ENCODE data around the gene SPRYD3. TPM values are rescaled to one million over a fixed set of nuclear protein-coding genes. Genes with fewer than 3 reads are reported as not detected.
"Not testable (repeated sequence)": the region's sequence is repeated elsewhere in the genome, so short reads cannot be mapped to it uniquely, and the experiment has no call there.

The SPRYD3 gene
- polyA plus RNA-seq, 3 donors: 17.1 to 19.2 (median 18.0) TPM

DNA sequence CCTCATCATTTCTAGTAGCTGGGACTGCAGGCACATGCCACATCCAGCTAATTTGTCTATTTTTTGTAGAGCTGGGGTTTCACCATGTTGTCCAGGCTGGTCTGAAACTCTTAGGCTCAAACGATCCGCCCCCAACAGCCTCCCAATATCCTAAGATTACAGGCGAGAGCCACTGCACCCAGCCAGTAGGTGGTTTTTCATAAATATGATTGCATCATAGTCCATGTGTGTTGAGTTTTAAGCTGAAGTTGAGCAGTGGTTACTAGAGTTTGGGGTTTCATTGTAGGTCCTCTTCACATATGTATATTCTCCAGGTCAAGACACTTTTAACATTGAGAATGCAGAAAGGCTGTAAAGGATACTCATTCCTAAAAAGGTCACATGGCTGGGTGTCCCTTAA, 42.4 kb downstream of the SPRYD3 start:
- DNase-seq (ENCODE audit: low read depth in 3 of 3, low spot score in 2 of 3): no peak

DNA sequence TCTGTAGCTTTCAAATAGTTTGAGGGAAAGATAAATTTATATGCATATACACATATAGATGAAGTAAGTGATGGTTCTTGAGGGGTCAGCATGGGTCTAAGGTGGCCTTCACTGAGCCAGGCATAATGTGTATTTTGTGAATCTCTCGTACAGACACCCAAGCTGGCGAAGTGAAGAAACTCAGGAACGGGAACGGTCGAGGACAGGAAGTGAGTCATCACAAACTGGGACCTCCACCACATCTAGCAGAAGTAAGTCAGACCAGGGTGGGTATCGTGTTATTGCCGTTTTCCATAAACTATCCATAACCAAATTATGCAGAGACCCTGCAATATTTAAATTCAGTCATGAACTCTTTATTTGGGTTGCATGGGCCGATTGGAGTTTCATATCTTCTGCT, 44.7 kb downstream of the SPRYD3 start:
- DNase-seq (ENCODE audit: low read depth in 3 of 3, low spot score in 2 of 3): no peak

DNA sequence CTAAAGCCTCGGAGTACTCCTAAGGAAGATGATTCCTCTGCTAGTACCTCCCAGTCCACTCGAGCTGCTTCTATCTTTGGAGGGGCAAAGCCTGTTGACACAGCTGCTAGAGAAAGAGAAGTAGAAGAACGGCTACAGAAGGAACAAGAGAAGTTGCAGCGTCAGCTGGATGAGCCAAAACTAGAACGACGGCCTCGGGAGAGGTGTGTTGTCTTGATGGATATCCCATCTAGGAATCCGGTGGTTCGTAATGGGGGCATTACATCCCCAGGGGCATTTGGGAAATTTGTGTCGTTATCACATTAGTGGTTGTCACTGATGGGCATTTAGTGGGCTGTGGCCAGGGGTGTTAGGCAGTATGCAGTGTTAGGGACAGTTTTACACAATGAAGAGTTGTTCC, 45.4 kb downstream of the SPRYD3 start:
- DNase-seq (ENCODE audit: low read depth in 3 of 3, low spot score in 2 of 3): not testable (repeated sequence)

DNA sequence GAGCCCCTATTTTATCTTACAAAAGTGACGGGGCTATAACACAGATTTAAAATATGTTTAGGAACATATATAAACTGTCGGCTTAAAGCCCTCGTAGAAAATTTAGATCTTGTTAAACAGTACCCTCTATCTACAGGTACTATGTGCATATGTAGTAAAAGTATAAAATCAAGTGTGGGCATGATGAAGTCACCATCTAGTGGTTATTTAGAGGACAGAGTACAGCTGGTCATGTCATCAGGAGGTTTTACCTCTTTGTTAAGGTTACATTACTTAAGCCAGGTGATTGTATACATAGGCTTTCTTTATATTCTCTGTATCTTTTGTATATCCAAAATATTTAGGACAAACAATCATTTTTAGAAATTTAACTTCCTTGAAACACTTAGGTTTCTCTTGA, 47.6 kb downstream of the SPRYD3 start:
- no peak for DNase-seq (ENCODE audit: low read depth in 3 of 3, low spot score in 2 of 3)

DNA sequence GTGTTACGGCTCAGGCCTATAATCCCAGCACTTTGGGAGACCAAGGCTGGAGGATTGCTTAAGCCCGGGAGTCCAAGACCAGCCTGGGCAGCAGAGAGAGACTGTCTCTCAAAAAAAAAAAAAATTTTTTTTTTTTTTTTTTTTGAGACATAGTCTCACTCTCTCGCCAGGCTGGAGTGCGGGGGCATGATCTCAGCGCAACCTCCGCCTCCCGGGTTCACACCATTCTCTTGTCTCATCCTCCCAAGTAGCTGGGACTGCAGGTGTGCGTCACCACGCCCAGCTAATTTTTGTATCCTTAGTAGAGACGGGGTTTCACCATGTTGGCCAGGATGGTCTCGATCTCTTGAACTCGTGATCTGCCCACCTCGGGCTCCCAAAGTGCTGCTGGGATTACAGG, 52.2 kb downstream of the SPRYD3 start:
- DNase-seq (ENCODE audit: low read depth in 3 of 3, low spot score in 2 of 3): not testable (repeated sequence)

DNA sequence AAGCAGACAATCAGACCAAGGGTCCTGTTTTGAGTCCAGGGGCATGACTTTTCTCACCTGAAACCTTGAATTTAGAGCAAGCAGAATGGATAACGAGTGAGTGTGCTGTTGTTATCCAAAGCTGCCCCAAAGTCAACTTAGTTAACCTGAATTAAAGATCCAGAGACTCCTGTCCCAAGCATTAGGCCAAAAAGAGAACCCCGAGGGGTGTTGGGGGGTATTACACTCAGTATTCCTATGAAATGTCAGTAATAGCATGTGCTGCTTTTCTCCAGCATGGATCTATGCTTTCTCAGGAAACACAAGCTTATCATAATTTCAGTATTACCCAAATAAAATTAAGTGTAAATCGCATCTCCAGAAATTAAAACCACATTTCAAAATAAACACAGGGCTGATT, 53.9 kb downstream of the SPRYD3 start:
- no peak for DNase-seq (ENCODE audit: low read depth in 3 of 3, low spot score in 2 of 3)

DNA sequence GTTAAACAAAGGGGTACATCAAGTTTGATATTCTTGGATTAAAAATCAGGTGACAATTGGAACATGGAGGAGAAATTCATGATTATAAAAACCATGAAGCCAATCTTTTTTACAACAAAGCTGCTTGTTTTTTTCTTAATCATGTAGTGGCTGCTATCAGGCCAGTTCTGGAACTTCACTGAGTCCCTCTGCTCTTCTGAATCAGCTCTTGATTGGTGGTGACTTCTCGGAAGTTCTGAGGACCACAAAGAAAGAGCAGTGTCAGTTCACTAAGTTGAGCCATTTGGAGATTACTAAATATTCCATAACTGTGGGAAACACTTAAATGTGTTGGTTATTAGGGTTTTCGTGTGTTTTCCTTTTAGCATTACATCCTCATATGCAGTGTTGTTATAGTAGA, 64.5 kb downstream of the SPRYD3 start:
- DNase-seq (ENCODE audit: low read depth in 3 of 3, low spot score in 2 of 3): no peak

Other genes with a start within 250 kb of the SPRYD3 start
- not detected for gene KRT79, start 245.1 kb downstream of the SPRYD3 start, polyA plus RNA-seq (ENCODE audit: insufficient read length in 3 of 3)
- gene KRT78, start 230.4 kb downstream of the SPRYD3 start, polyA plus RNA-seq (ENCODE audit: insufficient read length in 3 of 3): not detected
- 100 to 1,000 TPM; 214 to 309 (median 270) TPM for gene KRT8, start 174.3 kb downstream of the SPRYD3 start, polyA plus RNA-seq (ENCODE audit: insufficient read length in 3 of 3)
- gene KRT18, start 130.3 kb downstream of the SPRYD3 start, polyA plus RNA-seq (ENCODE audit: insufficient read length in 3 of 3): 100 to 1,000 TPM; 155 to 179 (median 172) TPM
- 100 to 1,000 TPM; 526 to 581 (median 533) TPM for gene EIF4B, start 72.9 kb downstream of the SPRYD3 start, polyA plus RNA-seq (ENCODE audit: insufficient read length in 3 of 3)
- gene TNS2, start 29.3 kb downstream of the SPRYD3 start, polyA plus RNA-seq (ENCODE audit: insufficient read length in 3 of 3): 10 to 100 TPM; 66.1 to 78.2 (median 76.8) TPM
- 10 to 100 TPM; 12.2 to 12.8 (median 12.4) TPM for gene IGFBP6, start 18.3 kb upstream of the SPRYD3 start, polyA plus RNA-seq (ENCODE audit: insufficient read length in 3 of 3)
- gene SOAT2, start 24.1 kb upstream of the SPRYD3 start, polyA plus RNA-seq (ENCODE audit: insufficient read length in 3 of 3): 1 to 10 TPM; 1.2 to 1.6 (median 1.4) TPM
- 10 to 100 TPM; 75.1 to 81.8 (median 78.8) TPM for gene ZNF740, start 101.3 kb upstream of the SPRYD3 start, polyA plus RNA-seq (ENCODE audit: insufficient read length in 3 of 3)
- gene CSAD, start 101.5 kb upstream of the SPRYD3 start, polyA plus RNA-seq (ENCODE audit: insufficient read length in 3 of 3): 10 to 100 TPM; 28.9 to 34.0 (median 31.1) TPM
- 1 to 10 TPM in 1 of 3 donors, under 1 TPM in 2; 0.88 to 1.3 (median 0.96) TPM for gene ITGB7, start 127.9 kb upstream of the SPRYD3 start, polyA plus RNA-seq (ENCODE audit: insufficient read length in 3 of 3)
- 10 to 100 TPM; 28.1 to 33.5 (median 32.3) TPM for gene RARG, start 152.8 kb upstream of the SPRYD3 start, polyA plus RNA-seq (ENCODE audit: insufficient read length in 3 of 3)
- gene ESPL1, start 188.9 kb upstream of the SPRYD3 start, polyA plus RNA-seq (ENCODE audit: insufficient read length in 3 of 3): 1 to 10 TPM; 8.0 to 9.4 (median 9.4) TPM
- 100 to 1,000 TPM; 817 to 897 (median 885) TPM for gene PFDN5, start 216.2 kb upstream of the SPRYD3 start, polyA plus RNA-seq (ENCODE audit: insufficient read length in 3 of 3)
- gene MYG1, start 220.3 kb upstream of the SPRYD3 start, polyA plus RNA-seq (ENCODE audit: insufficient read length in 3 of 3): 10 to 100 TPM; 47.2 to 53.6 (median 48.8) TPM
- gene AAAS, start 242.2 kb upstream of the SPRYD3 start, polyA plus RNA-seq (ENCODE audit: insufficient read length in 3 of 3): 10 to 100 TPM; 69.0 to 85.4 (median 72.3) TPM